Islet of Langerhans (tissue), 1 donor: ENCODE data around the gene DUSP28.

Source experiments
- FAIRE-seq: peaks from one replicate; lab custom pipeline; 2011; peaks lifted over from hg19 to GRCh38; lab: Jason Lieb, UNC

Gene DUSP28

GRCh38 chr2:240601061-240601830, 41.1 kb downstream of the DUSP28 start:
- no peak for FAIRE-seq

GRCh38 chr2:240601831-240602160, 41.6 kb downstream of the DUSP28 start:
- no peak for FAIRE-seq

- no peak for FAIRE-seq
Observed at GRCh38 chr2:240602266-240603050, 42.3 kb downstream of the DUSP28 start.

GRCh38 chr2:240603081-240603835, 43.1 kb downstream of the DUSP28 start:
- no peak for FAIRE-seq

GRCh38 chr2:240603846-240604245, 43.7 kb downstream of the DUSP28 start:
- no peak for FAIRE-seq

- FAIRE-seq: peak; percentile 74
Observed at GRCh38 chr2:240604291-240604938, 44.3 kb downstream of the DUSP28 start.

- FAIRE-seq: no peak
Observed at GRCh38 chr2:240604939-240605716, 45.0 kb downstream of the DUSP28 start.

GRCh38 chr2:240605867-240606743, 45.9 kb downstream of the DUSP28 start:
- FAIRE-seq: no peak

GRCh38 chr2:240611601-240612210, 51.5 kb downstream of the DUSP28 start:
- no peak for FAIRE-seq
